Measurements from ENCODE around the gene SBF2.

- no peak for TF ChIP-seq POLR2AphosphoS5 (IDR thresholded peaks at IDR 0.05; ENCODE audit: low read depth, low read length)
- TF ChIP-seq POLR2A (IDR thresholded peaks at IDR 0.05; ENCODE audit: low read depth, low read length) = no peak
Measured at GRCh38 chr11:10289765-10290380, 4.1 kb downstream of the SBF2 start.

Measured in GM12892 (cell line).